Activated CD4-positive, alpha-beta T cell treated with anti-CD3 and anti-CD28 coated beads for 24 hours (primary cell): Measurements from ENCODE around the gene SGSM1.

ENCODE experiments used
- DNase-seq, 2 donors: peaks; one replicate each; pipeline ENCODE4 v3.0.0-alpha.2; 2020; ENCODE audit warnings: low read depth in 2 of 2

Gene SGSM1

GRCh38 chr22:24807284-24807950 lies 1.4 kb downstream of the SGSM1 start:
- DNase-seq, result no peak

- DNase-seq, result no peak
These were observed 3.3 kb downstream of the SGSM1 start for GRCh38 chr22:24809331-24809730.

- DNase-seq, result no peak
These were observed 4.2 kb downstream of the SGSM1 start for GRCh38 chr22:24810043-24810749.

- no peak for DNase-seq
These were observed 7.2 kb downstream of the SGSM1 start for GRCh38 chr22:24812950-24813775.

- DNase-seq, result no peak
These were observed 8.1 kb downstream of the SGSM1 start for GRCh38 chr22:24813861-24814770.

GRCh38 chr22:24816806-24817205 lies 10.8 kb downstream of the SGSM1 start:
- no peak for DNase-seq

GRCh38 chr22:24819487-24819886 lies 13.5 kb downstream of the SGSM1 start:
- no peak for DNase-seq

- no peak for DNase-seq
These were observed 14.0 kb downstream of the SGSM1 start for GRCh38 chr22:24819911-24820461.

- no peak for DNase-seq
These were observed 16.5 kb downstream of the SGSM1 start for GRCh38 chr22:24822471-24822870.

- DNase-seq, result no peak
These were observed 17.8 kb downstream of the SGSM1 start for GRCh38 chr22:24823787-24824186.

- no peak for DNase-seq
These were observed 18.2 kb downstream of the SGSM1 start for GRCh38 chr22:24824250-24824649.

- DNase-seq, result no peak
These were observed 18.9 kb downstream of the SGSM1 start for GRCh38 chr22:24824915-24825314.

- no peak for DNase-seq
These were observed 20.8 kb downstream of the SGSM1 start for GRCh38 chr22:24826710-24827285.

- no peak for DNase-seq
These were observed 21.3 kb downstream of the SGSM1 start for GRCh38 chr22:24827296-24827695.

GRCh38 chr22:24830205-24830979 lies 24.4 kb downstream of the SGSM1 start:
- no peak for DNase-seq

GRCh38 chr22:24831687-24832086 lies 25.7 kb downstream of the SGSM1 start:
- no peak for DNase-seq

- DNase-seq, result no peak
These were observed 28.0 kb downstream of the SGSM1 start for GRCh38 chr22:24833881-24834495.

- no peak for DNase-seq
These were observed 29.0 kb downstream of the SGSM1 start for GRCh38 chr22:24834845-24835570.

GRCh38 chr22:24836282-24836681 lies 30.3 kb downstream of the SGSM1 start:
- no peak for DNase-seq
